ENCODE results near the gene ZFYVE27.

Gene ZFYVE27

DNA sequence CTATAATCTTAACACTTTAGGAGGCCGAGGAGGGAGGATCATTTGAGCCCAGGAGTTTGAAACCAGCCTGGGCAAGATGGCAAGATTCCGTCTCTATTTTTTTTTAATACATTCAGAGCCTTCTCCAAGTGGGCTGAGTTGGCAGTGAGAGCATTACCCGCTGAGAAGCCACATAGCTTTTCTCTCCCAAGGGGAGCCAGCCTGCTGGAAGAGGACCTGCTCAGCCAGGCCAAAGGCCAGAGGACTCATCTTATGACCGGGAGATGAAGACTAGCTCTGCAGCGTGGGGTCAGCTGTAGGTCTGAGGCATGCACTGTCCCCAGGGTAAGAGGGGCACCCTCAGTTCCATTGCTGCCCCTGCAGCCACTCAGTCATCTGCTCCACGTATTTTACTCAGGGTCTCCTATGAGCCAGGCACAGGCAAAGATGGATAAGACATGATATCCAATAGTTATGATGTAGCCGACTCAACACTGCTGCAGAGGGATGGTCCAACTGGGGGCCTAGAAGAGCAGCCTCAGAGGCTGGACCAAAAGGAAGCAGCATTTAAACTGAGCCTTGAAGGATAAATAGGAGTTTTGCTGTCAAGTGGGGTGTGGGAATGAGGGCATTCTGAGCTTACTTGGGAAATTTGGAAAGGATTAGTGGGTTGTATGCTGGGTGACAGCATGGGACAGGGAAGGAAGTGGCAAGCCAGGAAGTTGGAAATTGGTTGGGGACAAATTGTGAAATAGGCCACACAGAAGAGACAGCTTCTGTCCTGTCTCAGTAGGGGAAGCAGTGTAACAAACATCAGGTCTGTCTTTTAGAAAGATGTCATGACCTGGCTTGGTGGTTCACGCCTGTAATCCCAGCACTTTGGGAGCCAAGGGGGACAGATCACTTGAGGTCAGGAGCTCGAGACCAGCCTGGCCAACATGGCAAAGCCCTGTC lies 25.0 kb upstream of the ZFYVE27 start:
- TF ChIP-seq, protein P1, sequence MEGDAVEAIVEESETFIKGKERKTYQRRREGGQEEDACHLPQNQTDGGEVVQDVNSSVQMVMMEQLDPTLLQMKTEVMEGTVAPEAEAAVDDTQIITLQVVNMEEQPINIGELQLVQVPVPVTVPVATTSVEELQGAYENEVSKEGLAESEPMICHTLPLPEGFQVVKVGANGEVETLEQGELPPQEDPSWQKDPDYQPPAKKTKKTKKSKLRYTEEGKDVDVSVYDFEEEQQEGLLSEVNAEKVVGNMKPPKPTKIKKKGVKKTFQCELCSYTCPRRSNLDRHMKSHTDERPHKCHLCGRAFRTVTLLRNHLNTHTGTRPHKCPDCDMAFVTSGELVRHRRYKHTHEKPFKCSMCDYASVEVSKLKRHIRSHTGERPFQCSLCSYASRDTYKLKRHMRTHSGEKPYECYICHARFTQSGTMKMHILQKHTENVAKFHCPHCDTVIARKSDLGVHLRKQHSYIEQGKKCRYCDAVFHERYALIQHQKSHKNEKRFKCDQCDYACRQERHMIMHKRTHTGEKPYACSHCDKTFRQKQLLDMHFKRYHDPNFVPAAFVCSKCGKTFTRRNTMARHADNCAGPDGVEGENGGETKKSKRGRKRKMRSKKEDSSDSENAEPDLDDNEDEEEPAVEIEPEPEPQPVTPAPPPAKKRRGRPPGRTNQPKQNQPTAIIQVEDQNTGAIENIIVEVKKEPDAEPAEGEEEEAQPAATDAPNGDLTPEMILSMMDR (IDR thresholded peaks at IDR 0.05; ENCODE audit: insufficient read depth, low read depth, low read length, missing control alignments) = no peak
- no peak overlapping the region for H3K4me3 ChIP-seq (ENCODE audit: low read depth, low read length)
- no peak for DNase-seq (ENCODE audit: low read depth)

DNA sequence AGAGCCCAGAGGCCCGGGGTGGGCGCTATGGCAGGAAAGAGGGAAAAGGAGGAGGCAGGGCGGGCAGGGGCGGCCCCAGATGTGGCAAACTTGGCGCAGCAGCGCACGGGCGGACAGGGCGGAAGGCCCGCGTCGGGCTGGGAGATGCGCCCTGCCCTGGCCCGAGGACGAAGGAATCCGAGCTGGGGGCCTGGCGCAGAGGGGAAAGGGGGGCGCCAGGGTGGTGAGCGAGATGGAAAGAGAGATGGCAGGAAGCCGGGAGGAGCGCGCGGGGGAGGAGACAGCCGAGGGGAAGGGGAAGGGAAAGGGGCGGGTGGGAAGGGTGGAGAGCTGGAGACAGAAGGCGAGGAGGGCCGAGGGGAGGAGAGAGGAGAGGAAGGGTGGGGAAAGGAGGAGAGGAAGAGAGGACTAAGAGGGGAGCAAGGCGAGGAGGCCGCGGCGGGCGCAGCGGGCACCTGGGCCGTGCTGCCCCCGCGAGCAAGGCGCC lies 23.5 kb upstream of the ZFYVE27 start, which contains the start of gene MARVELD1:
Gene MARVELD1, plus strand, starts transcription at position 392 of the 487 bp plus-strand sequence. CDS start 147 bp downstream, outside the sequence.
- TF ChIP-seq, protein P1 (IDR thresholded peaks at IDR 0.05; ENCODE audit: insufficient read depth, low read depth, low read length, missing control alignments) = no peak
- peak within 1 kb of the TSS; percentile 80 for H3K4me3 ChIP-seq (ENCODE audit: low read depth, low read length)
- peak; percentile 38 for DNase-seq (ENCODE audit: low read depth)

DNA sequence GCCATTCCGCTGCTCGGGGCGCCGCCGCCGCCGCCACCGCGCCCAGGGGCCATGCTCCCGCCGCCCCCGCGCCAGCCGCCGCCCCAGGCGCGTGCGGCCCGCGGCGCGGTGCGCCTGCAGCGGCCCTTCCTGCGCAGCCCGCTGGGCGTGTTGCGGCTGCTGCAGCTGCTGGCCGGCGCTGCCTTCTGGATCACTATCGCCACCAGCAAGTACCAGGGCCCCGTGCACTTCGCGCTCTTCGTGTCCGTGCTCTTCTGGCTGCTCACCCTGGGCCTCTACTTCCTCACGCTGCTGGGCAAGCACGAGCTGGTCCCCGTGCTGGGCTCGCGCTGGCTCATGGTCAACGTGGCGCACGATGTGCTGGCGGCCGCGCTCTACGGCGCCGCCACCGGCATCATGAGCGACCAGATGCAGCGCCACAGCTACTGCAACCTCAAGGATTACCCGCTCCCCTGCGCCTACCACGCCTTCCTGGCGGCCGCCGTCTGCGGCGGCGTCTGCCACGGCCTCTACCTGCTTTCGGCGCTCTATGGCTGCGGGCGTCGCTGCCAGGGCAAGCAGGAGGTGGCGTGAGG lies 23.0 kb upstream of the ZFYVE27 start:
- TF ChIP-seq, protein P1 (IDR thresholded peaks at IDR 0.05; ENCODE audit: insufficient read depth, low read depth, low read length, missing control alignments) = peak; percentile 34
- DNase-seq (ENCODE audit: low read depth) = peak; percentile 85
- peak overlapping the region; percentile 80 for H3K4me3 ChIP-seq (ENCODE audit: low read depth, low read length)

DNA sequence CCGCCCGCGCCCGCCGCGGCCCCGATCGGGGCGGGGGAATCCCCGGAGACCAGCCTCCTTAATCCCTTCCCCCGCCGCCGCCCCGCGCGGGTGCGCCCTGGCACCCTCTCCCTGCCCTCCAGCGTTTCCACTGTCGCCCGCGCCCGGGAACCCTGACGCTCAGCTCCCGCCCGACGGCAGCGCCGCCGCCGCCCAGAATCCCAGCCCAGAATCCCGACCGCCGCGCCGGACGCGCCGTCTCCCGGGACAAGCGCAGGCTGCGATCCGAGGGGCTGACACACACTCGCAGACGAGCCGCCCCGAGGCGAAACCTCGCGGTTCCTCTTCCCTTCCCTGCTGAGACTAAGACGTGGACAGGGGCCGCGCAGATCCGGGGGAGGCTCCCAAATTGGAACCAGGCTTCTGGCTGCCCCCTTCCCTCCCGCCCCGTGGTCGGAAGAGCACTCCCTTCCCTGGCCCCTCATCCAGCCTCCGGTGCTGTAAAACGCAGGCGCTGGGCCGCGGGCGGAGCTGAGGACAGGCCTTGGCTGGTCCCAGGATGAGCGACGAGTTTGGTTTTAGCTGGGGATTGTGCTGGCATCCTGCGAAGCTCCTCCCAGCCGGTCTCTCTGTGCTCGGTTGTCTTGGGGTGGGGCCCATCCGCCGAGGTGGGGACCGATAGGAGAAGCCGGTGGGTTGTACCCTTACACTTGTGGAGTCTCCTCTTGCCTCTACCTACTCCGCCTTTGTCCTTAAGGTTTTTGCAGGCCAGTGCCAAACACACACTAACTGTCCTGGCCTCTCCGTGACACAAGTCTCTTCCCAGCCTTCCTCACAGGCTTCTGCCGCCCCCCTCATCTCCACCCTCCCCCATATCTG lies 22.3 kb upstream of the ZFYVE27 start:
- DNase-seq (ENCODE audit: low read depth) = peak; percentile 60
- TF ChIP-seq, protein P1 (IDR thresholded peaks at IDR 0.05; ENCODE audit: insufficient read depth, low read depth, low read length, missing control alignments) = no peak
- peak overlapping the region; percentile 80 for H3K4me3 ChIP-seq (ENCODE audit: low read depth, low read length)

GRCh38 chr10:97715259-97715874 lies 21.6 kb upstream of the ZFYVE27 start:
- no peak overlapping the region for H3K4me3 ChIP-seq (ENCODE audit: low read depth, low read length)
- TF ChIP-seq, protein P1 (IDR thresholded peaks at IDR 0.05; ENCODE audit: insufficient read depth, low read depth, low read length, missing control alignments) = no peak
- DNase-seq (ENCODE audit: low read depth) = no peak

DNA sequence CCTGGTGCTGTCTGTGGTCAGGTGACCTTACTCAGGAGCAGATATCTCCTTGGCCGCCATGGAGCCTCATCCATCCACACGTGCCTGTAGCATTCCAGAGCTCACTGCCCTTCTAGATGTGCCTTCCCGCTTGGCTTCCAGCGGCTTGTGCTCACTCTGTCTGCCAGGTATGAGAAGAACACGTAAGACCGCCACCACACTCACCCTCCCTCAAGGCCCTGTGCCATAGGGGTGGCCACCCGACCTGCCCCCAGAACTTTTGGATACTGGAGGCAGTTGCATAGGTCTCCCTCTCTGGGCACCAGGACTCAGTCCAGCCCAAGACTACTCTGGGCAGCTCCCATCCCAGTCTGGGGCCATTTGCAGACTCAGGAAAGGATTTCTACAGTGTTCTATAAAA lies 19.3 kb upstream of the ZFYVE27 start:
- H3K4me3 ChIP-seq (ENCODE audit: low read depth, low read length) = no peak overlapping the region
- DNase-seq (ENCODE audit: low read depth) = no peak
- TF ChIP-seq, protein P1 (IDR thresholded peaks at IDR 0.05; ENCODE audit: insufficient read depth, low read depth, low read length, missing control alignments) = no peak

Data from GM12865 (cell line).